Ishikawa (cell line): ENCODE data around the gene CNNM3.

ENCODE experiments used
- CEBPB ChIP-seq: IDR thresholded peaks from 2 replicates; pipeline ENCODE4 v1.6.1; 2012
- EGR1 ChIP-seq: IDR thresholded peaks from 2 replicates; pipeline ENCODE4 v1.6.1; 2012
- EP300 ChIP-seq: IDR thresholded peaks from 2 replicates; pipeline ENCODE4 v1.6.1; 2012; ENCODE audit warnings: borderline replicate concordance
- FOXM1 ChIP-seq: IDR thresholded peaks from 2 replicates; pipeline ENCODE4 v1.6.1; 2012; ENCODE audit warnings: low read depth, borderline replicate concordance
- MAX ChIP-seq: IDR thresholded peaks from 2 replicates; pipeline ENCODE4 v1.6.1; 2012
- NFIC ChIP-seq: IDR thresholded peaks from 2 replicates; pipeline ENCODE4 v1.6.1; 2012
- RAD21 ChIP-seq: IDR thresholded peaks from 2 replicates; pipeline ENCODE4 v1.6.1; 2012; ENCODE audit warnings: low read depth
- TAF1 ChIP-seq: IDR thresholded peaks from 2 replicates; pipeline ENCODE4 v1.6.1; 2012; ENCODE audit warnings: low read depth, mild to moderate bottlenecking
- TCF12 ChIP-seq: IDR thresholded peaks from 2 replicates; pipeline ENCODE4 v1.6.1; 2012; ENCODE audit warnings: low read depth
- TEAD4 ChIP-seq: IDR thresholded peaks from 2 replicates; pipeline ENCODE4 v1.6.1; 2012
- USF1 ChIP-seq: IDR thresholded peaks from 2 replicates; pipeline ENCODE4 v1.6.1; 2012
- YY1 ChIP-seq: IDR thresholded peaks from 2 replicates; pipeline ENCODE4 v1.6.1; 2012; ENCODE audit warnings: low read depth
- TF ChIP-seq, protein P1 (sequence below): IDR thresholded peaks from 2 replicates; pipeline ENCODE4 v1.6.1; 2012; ENCODE audit warnings: low read depth, mild to moderate bottlenecking

GRCh38 chr2:96799623-96799935, 16.5 kb upstream of the CNNM3 start:
- TF ChIP-seq TCF12 (no peak), CEBPB (no peak), FOXM1 (no peak), MAX (no peak), EP300 (no peak), EGR1 (no peak), NFIC (no peak), YY1 (no peak), TAF1 (no peak), RAD21 (no peak), USF1 (no peak), TEAD4 (no peak)
- TF ChIP-seq, protein P1, sequence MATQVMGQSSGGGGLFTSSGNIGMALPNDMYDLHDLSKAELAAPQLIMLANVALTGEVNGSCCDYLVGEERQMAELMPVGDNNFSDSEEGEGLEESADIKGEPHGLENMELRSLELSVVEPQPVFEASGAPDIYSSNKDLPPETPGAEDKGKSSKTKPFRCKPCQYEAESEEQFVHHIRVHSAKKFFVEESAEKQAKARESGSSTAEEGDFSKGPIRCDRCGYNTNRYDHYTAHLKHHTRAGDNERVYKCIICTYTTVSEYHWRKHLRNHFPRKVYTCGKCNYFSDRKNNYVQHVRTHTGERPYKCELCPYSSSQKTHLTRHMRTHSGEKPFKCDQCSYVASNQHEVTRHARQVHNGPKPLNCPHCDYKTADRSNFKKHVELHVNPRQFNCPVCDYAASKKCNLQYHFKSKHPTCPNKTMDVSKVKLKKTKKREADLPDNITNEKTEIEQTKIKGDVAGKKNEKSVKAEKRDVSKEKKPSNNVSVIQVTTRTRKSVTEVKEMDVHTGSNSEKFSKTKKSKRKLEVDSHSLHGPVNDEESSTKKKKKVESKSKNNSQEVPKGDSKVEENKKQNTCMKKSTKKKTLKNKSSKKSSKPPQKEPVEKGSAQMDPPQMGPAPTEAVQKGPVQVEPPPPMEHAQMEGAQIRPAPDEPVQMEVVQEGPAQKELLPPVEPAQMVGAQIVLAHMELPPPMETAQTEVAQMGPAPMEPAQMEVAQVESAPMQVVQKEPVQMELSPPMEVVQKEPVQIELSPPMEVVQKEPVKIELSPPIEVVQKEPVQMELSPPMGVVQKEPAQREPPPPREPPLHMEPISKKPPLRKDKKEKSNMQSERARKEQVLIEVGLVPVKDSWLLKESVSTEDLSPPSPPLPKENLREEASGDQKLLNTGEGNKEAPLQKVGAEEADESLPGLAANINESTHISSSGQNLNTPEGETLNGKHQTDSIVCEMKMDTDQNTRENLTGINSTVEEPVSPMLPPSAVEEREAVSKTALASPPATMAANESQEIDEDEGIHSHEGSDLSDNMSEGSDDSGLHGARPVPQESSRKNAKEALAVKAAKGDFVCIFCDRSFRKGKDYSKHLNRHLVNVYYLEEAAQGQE: no peak
